Mammary epithelial cell (primary cell): ENCODE results near the gene CEP290.

Source experiments
- EZH2 ChIP-seq: IDR thresholded peaks from 2 replicates; pipeline ENCODE4 v1.6.1; 2012; ENCODE audit warnings: low read length, inconsistent platforms, borderline replicate concordance
- TF ChIP-seq, protein P1 (sequence below), 2 donors: IDR thresholded peaks in 1 of 2; conservative IDR thresholded peaks in 1 of 2; 2 replicates each; pipeline ENCODE4 v1.5.1; 2011 to 2012; ENCODE audit warnings: inconsistent platforms in 2 of 2, low read length in 2 of 2, mild to moderate bottlenecking in 2 of 2, control low read depth in 1 of 2, low read depth in 1 of 2; ENCODE audit not compliant: insufficient read depth in 1 of 2; ENCODE audit errors: extremely low read depth in 1 of 2

DNA sequence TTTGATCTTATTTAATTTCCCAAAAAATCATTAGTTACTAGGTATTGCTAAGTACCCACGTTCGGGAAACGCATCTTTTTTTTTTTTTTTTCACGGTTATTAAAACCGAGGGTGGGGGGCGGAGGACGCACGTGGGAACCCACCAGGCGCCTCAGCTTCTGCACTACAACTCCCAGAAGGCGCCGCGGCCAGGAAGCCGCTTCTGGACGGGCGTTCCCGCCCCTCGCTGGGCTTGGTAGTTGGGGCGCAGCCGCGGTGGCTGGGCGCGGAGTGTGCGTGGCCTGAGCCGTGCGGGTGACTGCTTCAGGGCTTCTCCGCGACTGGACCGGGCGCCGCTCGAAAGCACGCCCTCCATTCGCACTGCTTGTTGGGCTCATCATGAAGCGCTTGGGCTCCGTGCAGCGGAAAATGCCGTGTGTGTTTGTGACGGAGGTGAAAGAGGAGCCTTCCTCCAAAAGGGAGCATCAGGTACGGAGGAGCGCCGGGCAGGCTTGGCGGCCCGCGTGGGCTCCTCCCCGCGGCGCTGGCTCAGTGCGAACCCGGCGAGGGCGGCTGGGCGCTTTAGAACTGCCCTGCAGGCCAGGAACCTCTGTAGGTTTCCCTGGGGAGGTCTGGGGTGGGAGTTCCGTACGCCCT, 106.5 kb downstream of the CEP290 start:
- TF ChIP-seq, protein P1, sequence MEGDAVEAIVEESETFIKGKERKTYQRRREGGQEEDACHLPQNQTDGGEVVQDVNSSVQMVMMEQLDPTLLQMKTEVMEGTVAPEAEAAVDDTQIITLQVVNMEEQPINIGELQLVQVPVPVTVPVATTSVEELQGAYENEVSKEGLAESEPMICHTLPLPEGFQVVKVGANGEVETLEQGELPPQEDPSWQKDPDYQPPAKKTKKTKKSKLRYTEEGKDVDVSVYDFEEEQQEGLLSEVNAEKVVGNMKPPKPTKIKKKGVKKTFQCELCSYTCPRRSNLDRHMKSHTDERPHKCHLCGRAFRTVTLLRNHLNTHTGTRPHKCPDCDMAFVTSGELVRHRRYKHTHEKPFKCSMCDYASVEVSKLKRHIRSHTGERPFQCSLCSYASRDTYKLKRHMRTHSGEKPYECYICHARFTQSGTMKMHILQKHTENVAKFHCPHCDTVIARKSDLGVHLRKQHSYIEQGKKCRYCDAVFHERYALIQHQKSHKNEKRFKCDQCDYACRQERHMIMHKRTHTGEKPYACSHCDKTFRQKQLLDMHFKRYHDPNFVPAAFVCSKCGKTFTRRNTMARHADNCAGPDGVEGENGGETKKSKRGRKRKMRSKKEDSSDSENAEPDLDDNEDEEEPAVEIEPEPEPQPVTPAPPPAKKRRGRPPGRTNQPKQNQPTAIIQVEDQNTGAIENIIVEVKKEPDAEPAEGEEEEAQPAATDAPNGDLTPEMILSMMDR (conservative IDR thresholded peaks at IDR 0.05 in 1 of 2, IDR thresholded peaks at IDR 0.05 in 1 of 2; ENCODE audit: extremely low read depth in 1 of 2, insufficient read depth in 1 of 2, low read depth in 1 of 2, low read length in 2 of 2): no peak
- no peak for TF ChIP-seq EZH2
